HepG2 (cell line): Measurements from ENCODE around the gene DRAP1. TPM values are rescaled to one million over a fixed set of nuclear protein-coding genes. Genes with fewer than 3 reads are reported as not detected.
A peak's percentile ranks its signal among the peaks of the same experiment; 100 is the strongest.

Source experiments
- ASH2L ChIP-seq: fragments of 300-600, 200-600 bp; sonication (generic); IDR thresholded peaks from 2 replicates; pipeline ENCODE4 v1.7.0; 2017; ENCODE audit warnings: low read depth, mild to moderate bottlenecking, moderate library complexity, mixed read lengths, low read length; ENCODE audit not compliant: insufficient read length
- ATF7-NPFF ChIP-seq: sonication (generic); formaldehyde crosslinking; IDR thresholded peaks from 2 replicates; pipeline ENCODE4 v1.8.1; 2023; ENCODE audit warnings: mild to moderate bottlenecking, low read depth, missing genetic modification reagents, moderate library complexity
- CREB3 ChIP-seq: sonication (generic); formaldehyde crosslinking; IDR thresholded peaks from 2 replicates; pipeline ENCODE4 v1.5.0; 2020; ENCODE audit warnings: missing genetic modification reagents
- FOSL2 ChIP-seq: sonication (generic); formaldehyde crosslinking; IDR thresholded peaks from 2 replicates; pipeline ENCODE4 v1.4.0; 2020; ENCODE audit warnings: missing genetic modification reagents
- HDAC2 ChIP-seq: sonication (generic); formaldehyde crosslinking; IDR thresholded peaks from 2 replicates; pipeline ENCODE4 v1.4.0; 2020; ENCODE audit warnings: missing genetic modification reagents
- HDAC6 ChIP-seq: fragments of 200-600 bp; sonication (generic); IDR thresholded peaks from 2 replicates; pipeline ENCODE4 v1.7.0; 2017; ENCODE audit warnings: mild to moderate bottlenecking, antibody characterized with exemption, low read length, low read depth
- KAT2B ChIP-seq: fragments of 150-350 bp; IDR thresholded peaks from 2 replicates; pipeline ENCODE4 v1.6.1; 2014; ENCODE audit warnings: low read depth, low read length, borderline replicate concordance
- MED1 ChIP-seq: sonication (generic); formaldehyde crosslinking; IDR thresholded peaks from 2 replicates; pipeline ENCODE4 v1.4.0; 2020; ENCODE audit warnings: missing genetic modification reagents
- MXD4 ChIP-seq: IDR thresholded peaks from 2 replicates; pipeline ENCODE4 v1.6.1; 2016; ENCODE audit warnings: mild to moderate bottlenecking, missing biosample characterization, missing genetic modification reagents
- MXI1 ChIP-seq: IDR thresholded peaks from 3 replicates; pipeline ENCODE4 v1.6.1; 2012; ENCODE audit warnings: low read depth, low read length, inconsistent platforms, borderline replicate concordance
- NFKBIZ ChIP-seq: IDR thresholded peaks from 2 replicates; pipeline ENCODE4 v1.6.1; 2018; ENCODE audit warnings: missing genetic modification reagents, missing compliant biosample characterization
- RCOR2 ChIP-seq: IDR thresholded peaks from 2 replicates; pipeline ENCODE4 v1.6.1; 2016; ENCODE audit warnings: missing biosample characterization, missing genetic modification reagents
- SATB2 ChIP-seq: sonication (generic); formaldehyde crosslinking; IDR thresholded peaks from 2 replicates; pipeline ENCODE4 v1.5.0; 2020; ENCODE audit warnings: missing genetic modification reagents
- SOX13 ChIP-seq, 3 experiments: fragments of 450-650 bp in 1 of 3; sonication (generic) in 1 of 3; formaldehyde crosslinking in 1 of 3; IDR thresholded peaks in 2 of 3; conservative IDR thresholded peaks in 1 of 3; 2 replicates each; pipeline versions ENCODE4 v1.5.0 to v1.6.1; 2016 to 2020; ENCODE audit warnings: antibody characterized with exemption in 1 of 3, mild to moderate bottlenecking in 1 of 3, missing compliant biosample characterization in 1 of 3, missing genetic modification reagents in 1 of 3, moderate library complexity in 1 of 3
- TAF1 ChIP-seq: sonication (generic); formaldehyde crosslinking; IDR thresholded peaks from 2 replicates; pipeline ENCODE4 v1.4.0; 2020; ENCODE audit warnings: missing genetic modification reagents
- TFDP2 ChIP-seq: sonication (generic); formaldehyde crosslinking; IDR thresholded peaks from 2 replicates; pipeline ENCODE4 v1.4.0; 2020; ENCODE audit warnings: missing genetic modification reagents
- ZGPAT ChIP-seq: IDR thresholded peaks from 2 replicates; pipeline ENCODE4 v1.6.1; 2016; ENCODE audit warnings: mild to moderate bottlenecking
- ZHX1 ChIP-seq: sonication (generic); formaldehyde crosslinking; IDR thresholded peaks from 2 replicates; pipeline ENCODE4 v1.8.1; 2022; ENCODE audit warnings: low read depth, mild to moderate bottlenecking, missing genetic modification reagents
- ZNF619 ChIP-seq: sonication (generic); formaldehyde crosslinking; IDR thresholded peaks from 2 replicates; pipeline ENCODE4 v1.4.0; 2020; ENCODE audit warnings: mild to moderate bottlenecking, missing genetic modification reagents
- ZNF878 ChIP-seq: sonication (generic); formaldehyde crosslinking; IDR thresholded peaks from 2 replicates; pipeline ENCODE4 v1.8.1; 2023; ENCODE audit warnings: mild to moderate bottlenecking, missing genetic modification reagents, moderate library complexity
- ZSCAN29 ChIP-seq: sonication (generic); formaldehyde crosslinking; conservative IDR thresholded peaks from 2 replicates; pipeline ENCODE4 v1.4.0; 2020; ENCODE audit warnings: mild to moderate bottlenecking, missing genetic modification reagents
- ZSCAN30 ChIP-seq: sonication (generic); formaldehyde crosslinking; IDR thresholded peaks from 2 replicates; pipeline ENCODE4 v1.5.0; 2020; ENCODE audit warnings: mild to moderate bottlenecking, missing genetic modification reagents
- polyA plus RNA-seq, 8 experiments: library from polyadenylated mRNA; depleted of rRNA in 3 of 8; stranded (reverse) in 7 of 8; unstranded in 1 of 8; fragments of >200 nt; fragmentation: Illumina TruSeq in 4 of 8; extraction: Trizol in 4 of 8; gene quantifications; 2 replicates each; pipeline versions ENCODE4 v1.2.1 to v1.2.3, GENCODE V29; 2011 to 2016; ENCODE audit warnings: low read depth in 4 of 8, missing spikeins in 1 of 8, mixed read lengths in 1 of 8; ENCODE audit not compliant: insufficient read depth in 1 of 8
- total RNA-seq, 5 experiments: library from RNA; depleted of rRNA; stranded (reverse); fragments of >200 nt; fragmentation: Illumina TruSeq; extraction: Trizol; gene quantifications; 2 replicates each; pipeline ENCODE4 v1.2.3, GENCODE V29; 2016; ENCODE audit warnings: low read depth in 1 of 5

The DRAP1 gene
- total and polyA plus RNA-seq, 2 of the 13 experiments (the other 11 are each of a cell fraction or from before 2014, with no cell fraction given) = 46.8 to 52.3 TPM

- no peak; the same call in 1 of the 2 replicates for TF ChIP-seq CREB3 (CRISPR knock-in tag)
- no peak; the same call in 1 of the 2 replicates for TF ChIP-seq NFKBIZ (CRISPR knock-in tag)
- peak; percentile 93 for TF ChIP-seq ZGPAT (CRISPR knock-in tag)
- no peak for TF ChIP-seq ZHX1 (CRISPR knock-in tag)
- peak; percentile 70; the same call in 1 of the 2 replicates for TF ChIP-seq ZNF878 (CRISPR knock-in tag)
- TF ChIP-seq MXD4 (CRISPR knock-in tag) = peak; percentile 38; the same call in 1 of the 2 replicates
- TF ChIP-seq TAF1 = peak; percentile 97
- no peak for TF ChIP-seq SATB2 (CRISPR knock-in tag)
- no peak for TF ChIP-seq SOX13 (IDR thresholded peaks at IDR 0.05)
- peak in 1 of 2 experiments; percentile 20; a peak in 1 of 4 replicates for TF ChIP-seq SOX13 (CRISPR knock-in tag; conservative IDR thresholded peaks at IDR 0.05 in 1 of 2, IDR thresholded peaks at IDR 0.05 in 1 of 2)
- TF ChIP-seq ZSCAN30 (CRISPR knock-in tag) = no peak
- TF ChIP-seq RCOR2 = peak; percentile 38; the same call in 1 of the 2 replicates
- peak; percentile 22; the same call in 1 of the 2 replicates for TF ChIP-seq ATF7-NPFF (CRISPR knock-in tag)
- no peak for TF ChIP-seq KAT2B
- TF ChIP-seq ASH2L = peak; percentile 93
- TF ChIP-seq ZSCAN29 (CRISPR knock-in tag) = peak; percentile 77; the same call in 1 of the 2 replicates
- peak; percentile 92 for TF ChIP-seq TFDP2 (CRISPR knock-in tag)
- TF ChIP-seq HDAC6 = no peak
- TF ChIP-seq MXI1 = peak; percentile 88; the same call in 2 of the 3 replicates
- TF ChIP-seq HDAC2 (CRISPR knock-in tag) = peak; percentile 85; the same call in 1 of the 2 replicates
- no peak for TF ChIP-seq ZNF619 (CRISPR knock-in tag)
- peak; percentile 81 for TF ChIP-seq MED1 (CRISPR knock-in tag)
- peak; percentile 47 for TF ChIP-seq FOSL2 (CRISPR knock-in tag)
Measured at GRCh38 chr11:65961267-65962140, 42.3 kb downstream of the DRAP1 start, which contains the start of gene SART1 (continued).
